ENCODE data around the gene MKS1. TPM values are rescaled to one million over a fixed set of nuclear protein-coding genes. Genes with fewer than 3 reads are reported as not detected.

The MKS1 gene
- polyA plus RNA-seq (ENCODE audit: insufficient read length in 4 of 4), result 10 to 100 TPM; 35.7 to 41.4 (median 39.8) TPM

DNA sequence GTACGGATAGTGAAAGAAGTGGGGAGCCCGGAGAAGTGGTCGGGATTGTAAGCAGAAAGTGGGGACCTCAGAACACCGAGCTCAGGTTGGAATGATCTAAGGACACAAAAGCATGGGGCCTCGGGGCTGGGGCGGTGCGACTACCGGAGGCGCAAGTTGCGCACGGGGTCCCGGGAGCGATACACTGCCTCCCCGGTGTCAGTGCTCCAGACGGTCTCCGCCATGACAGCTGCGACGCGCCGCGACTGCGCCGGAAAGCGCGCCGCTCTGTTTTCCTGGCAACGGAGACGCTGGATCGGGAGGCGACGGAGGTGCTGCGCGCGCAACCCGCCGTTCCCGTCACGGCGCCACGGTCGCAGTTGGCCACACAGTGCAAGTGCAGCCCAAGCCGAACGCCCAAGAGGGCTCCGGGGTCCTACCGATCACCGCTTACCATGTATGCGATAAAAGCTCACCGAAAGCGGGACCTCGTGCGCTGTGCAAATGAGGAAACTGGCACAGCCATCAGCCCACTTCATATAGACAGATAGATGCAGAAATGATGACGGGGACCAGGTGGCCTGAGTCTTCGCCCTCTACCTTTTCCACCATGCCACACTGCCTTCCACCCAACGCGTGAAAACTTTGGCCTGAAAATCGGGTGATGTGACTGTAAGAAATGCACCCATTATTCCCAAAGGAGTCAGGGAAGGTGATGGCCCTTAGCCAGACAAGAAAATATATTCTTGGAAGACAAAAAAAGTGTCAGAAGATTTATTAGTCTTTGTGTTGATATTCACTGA is at the start of gene MKS1:
TSS of gene MKS1 (minus strand) at position 249 of the 782 bp plus-strand sequence. CDS start at position 224, 25 bp downstream.
- peak; percentile 86 to 91 (median 89) for DNase-seq (ENCODE audit: low read depth in 4 of 4, low spot score in 3 of 4)

DNA sequence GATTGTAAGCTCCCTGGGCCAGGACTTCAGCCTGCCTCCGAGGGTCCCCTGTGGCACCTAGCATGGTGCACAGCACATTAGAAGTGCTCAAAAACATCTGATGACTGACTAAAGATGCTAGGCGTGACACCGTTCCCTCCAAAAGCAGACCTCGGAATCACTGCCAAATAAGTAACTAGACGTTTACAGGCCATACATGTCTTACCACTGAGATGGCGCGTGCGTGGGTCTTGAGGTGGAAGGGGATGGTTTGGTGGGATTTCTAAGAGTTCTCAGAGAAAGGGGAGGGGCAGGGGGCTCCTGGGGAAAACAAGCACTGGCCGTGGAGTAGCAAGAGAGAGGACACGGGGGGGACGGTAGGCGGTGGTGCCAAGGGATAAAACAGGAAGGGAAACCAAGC is 49.3 kb upstream of the MKS1 start:
- no peak for DNase-seq (ENCODE audit: low read depth in 4 of 4, low spot score in 3 of 4)

DNA sequence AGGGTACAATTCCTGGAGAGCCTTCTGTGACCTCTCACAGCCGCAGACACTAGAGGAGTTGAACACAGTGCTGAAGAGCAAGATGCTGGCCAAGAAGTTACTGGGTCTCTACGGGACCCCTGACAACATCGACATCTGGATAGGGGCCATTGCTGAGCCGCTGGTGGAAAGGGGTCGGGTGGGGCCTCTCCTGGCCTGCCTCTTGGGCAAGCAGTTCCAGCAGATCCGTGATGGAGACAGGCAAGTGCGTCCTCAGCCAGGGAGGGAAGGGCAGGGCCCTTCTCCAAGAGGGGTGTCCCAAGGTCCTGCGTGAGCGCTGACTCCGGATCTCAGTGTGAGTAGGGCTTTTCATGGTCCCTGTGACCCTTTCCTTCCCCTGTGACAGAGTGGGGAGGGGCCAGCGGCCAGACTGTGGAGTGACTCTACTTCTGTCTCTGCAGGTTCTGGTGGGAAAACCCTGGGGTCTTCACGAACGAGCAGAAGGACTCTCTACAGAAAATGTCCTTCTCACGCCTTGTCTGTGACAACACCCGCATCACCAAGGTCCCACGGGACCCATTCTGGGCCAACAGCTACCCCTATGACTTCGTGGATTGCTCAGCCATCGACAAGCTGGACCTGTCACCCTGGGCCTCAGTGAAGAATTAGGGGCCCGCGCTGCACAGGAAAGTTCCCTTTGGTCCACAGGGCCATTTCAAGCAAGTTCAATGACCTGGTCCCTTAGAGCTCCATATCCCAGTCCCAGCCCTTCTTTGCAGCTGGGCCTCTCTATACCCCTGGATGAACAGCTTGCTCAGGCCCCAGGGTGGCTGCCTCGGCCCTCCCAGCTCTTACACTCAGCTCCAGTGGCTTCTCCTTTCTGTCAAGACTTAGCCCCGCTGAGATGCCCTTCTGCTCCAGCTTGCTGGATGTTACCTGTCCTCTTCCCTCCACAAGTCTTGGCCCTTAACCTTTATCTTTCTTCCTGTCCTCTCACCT is 48.6 kb upstream of the MKS1 start:
- DNase-seq (ENCODE audit: low read depth in 4 of 4, low spot score in 3 of 4), result no peak

DNA sequence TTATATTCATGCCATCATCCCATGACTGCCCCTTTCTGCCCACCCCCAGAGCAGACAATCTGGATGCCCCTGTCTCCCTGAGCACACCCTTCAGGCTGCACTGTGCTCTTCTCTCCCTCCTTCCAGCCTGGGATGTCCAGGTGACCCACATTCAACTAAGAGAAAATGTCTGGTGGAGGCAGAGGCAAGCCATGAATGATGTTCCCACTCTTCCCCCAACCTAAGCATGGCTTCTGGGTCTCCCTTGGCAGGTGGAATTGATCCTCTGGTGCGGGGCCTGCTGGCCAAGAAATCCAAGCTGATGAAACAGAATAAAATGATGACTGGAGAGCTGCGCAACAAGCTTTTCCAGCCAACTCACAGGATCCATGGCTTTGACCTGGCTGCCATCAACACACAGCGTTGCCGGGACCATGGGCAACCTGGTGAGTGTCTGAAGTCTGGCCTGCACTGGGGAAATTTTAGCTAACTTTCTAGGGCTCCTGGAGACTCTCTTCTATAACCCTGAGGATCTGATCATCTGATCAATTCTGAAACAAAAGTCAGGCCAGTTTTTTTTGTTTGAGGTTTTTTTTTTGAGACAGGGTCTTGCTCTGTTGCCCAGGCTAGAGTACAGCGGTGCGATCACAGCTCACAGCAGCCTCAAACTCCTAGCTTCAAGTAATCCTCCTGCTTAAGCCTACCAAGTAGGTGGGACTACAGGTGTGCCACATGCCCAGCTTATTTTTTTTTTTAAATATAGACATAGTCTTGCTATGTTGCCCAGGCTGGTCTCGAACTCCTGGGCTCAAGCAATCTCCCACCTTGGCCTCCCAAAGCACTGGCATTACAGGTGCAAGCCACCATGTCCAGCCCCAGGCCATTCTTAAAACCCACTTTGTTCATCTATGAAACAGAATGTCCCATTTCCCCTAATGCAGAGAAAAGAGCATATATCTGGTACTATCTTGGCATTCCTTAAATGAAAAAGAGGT is 47.1 kb upstream of the MKS1 start:
- no peak for DNase-seq (ENCODE audit: low read depth in 4 of 4, low spot score in 3 of 4)

DNA sequence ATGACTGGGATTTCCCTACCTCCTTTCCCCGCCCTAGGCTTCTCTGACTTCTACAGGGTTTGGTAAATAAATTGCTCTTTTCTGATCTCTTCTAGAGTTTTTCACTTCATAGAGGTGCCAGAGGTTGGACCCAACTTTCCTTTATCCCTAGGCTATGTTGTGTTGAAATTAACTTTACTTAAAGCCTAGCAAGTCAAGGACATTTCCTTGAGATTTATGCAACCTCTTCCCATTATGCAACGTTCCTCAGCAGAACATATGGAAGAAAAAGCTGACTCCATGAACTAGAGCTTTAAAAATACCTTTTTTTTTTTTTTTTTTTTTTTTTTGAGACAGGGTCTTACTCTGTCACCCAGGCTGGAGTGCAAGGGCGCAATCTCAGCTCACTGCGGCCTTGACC is 46.2 kb upstream of the MKS1 start:
- DNase-seq (ENCODE audit: low read depth in 4 of 4, low spot score in 3 of 4), result no peak

DNA sequence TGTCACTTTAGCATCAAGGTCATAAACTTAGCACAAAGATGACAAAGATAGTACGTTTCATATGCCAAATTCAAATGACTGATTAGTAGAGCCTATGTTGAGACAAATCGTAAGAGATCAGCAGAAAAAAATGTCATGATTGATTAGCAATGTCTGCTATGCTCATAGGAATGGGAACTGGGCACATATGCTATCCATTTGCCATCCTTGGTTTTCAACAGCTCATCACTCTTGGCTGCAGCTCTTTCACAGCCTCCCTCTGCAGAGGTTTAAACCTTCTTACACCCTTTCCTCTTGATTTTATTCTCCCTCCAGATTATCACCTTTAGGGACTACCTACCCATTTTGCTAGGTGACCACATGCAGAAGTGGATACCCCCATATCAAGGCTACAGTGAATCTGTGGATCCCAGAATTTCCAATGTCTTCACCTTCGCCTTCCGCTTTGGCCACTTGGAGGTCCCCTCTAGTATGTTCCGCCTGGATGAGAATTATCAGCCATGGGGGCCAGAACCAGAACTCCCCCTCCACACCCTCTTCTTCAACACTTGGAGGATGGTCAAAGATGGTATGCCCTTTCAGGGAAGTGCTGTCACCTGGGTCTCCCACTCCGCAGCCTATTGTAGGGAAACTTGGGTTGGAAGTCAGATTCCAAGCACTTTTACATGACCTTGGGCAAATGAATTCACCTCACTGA is 45.5 kb upstream of the MKS1 start:
- DNase-seq (ENCODE audit: low read depth in 4 of 4, low spot score in 3 of 4), result no peak

DNA sequence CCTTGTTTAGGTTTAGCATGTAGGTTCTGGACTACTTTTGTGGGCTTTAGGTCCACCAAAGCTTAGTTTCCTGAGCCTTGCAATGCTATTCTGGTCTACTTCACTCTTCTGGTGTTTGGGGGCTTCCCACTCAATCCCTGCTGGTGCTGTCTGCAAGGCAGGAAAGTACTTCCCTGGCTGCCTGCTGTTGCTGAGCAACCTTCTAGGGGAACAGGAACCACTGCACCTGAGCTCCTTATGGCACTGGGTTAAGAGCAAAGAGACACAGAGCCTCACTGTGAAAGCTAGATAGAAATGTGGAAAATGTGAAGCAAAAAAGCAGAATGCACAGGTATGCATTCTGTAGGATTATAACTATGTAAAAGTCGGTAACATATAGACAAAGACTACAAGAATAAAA is 44.7 kb upstream of the MKS1 start:
- DNase-seq (ENCODE audit: low read depth in 4 of 4, low spot score in 3 of 4), result no peak

DNA sequence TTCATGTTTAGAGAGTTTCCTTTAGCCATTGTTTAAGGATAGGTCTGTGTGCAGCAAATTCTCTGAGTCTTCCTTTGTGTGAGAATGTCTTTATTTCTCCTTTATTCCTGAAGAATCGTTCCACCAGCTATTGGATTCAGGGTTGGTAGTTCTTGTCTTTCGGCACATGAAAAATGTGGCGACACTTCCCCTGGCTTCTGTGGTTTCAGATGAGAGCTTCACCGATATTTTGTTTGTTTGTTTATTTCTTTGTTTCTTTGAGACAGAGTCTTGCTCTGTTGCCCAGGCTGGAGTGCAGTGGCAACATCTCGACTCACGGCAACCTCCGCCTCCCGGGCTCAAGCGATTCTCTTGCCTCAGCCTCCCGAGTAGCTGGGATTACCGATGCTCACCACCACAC is 43.1 kb upstream of the MKS1 start:
- no peak for DNase-seq (ENCODE audit: low read depth in 4 of 4, low spot score in 3 of 4)

DNA sequence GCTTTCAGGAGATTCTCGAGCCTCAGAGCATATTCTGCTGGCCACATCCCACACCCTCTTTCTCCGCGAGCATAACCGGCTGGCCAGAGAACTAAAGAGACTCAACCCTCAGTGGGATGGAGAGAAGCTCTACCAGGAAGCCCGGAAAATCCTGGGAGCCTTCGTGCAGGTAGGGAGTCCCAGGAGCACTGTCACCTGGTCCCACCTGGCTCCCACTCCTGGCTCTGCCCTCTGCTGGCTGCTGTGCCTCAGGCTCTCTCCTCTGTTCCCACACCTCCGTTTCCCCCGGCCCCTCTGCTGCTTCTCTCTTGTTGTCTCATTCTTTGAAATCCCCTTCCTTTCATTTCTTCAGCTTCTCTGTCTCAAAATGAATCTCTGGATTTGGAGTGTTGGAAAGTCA is 35.7 kb upstream of the MKS1 start:
- DNase-seq (ENCODE audit: low read depth in 4 of 4, low spot score in 3 of 4), result no peak

DNA sequence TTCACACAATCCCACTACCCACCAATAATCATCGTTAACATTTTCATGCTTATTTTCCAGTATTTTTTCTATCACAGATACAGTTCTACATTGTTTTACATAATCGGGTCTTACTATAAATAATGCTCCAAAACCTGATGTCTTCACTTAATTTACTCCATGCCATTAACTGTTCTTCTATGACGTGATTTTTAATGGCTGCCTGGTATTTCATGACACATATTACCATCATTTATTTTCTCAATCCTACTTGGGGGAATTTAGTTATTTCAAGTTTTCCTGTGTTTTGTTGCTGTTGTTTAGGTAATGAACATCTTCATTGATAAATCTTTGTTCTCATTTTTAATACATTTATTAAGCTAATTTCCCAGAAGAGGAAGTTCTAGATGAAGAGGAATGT is 34.0 kb upstream of the MKS1 start:
- no peak for DNase-seq (ENCODE audit: low read depth in 4 of 4, low spot score in 3 of 4)

DNA sequence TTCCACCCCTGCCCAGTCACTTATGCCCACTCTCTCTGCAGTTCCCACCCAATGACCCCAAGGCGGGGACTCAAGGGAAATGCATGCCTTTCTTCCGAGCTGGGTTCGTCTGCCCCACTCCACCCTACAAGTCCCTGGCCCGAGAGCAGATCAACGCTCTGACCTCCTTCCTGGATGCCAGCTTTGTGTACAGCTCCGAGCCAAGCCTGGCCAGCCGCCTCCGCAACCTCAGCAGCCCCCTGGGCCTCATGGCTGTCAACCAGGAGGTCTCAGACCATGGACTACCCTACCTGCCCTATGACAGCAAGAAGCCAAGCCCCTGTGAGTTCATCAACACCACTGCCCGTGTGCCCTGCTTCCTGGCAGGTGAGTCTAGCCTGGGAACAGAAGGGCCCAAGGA is 33.1 kb upstream of the MKS1 start:
- no peak for DNase-seq (ENCODE audit: low read depth in 4 of 4, low spot score in 3 of 4)

DNA sequence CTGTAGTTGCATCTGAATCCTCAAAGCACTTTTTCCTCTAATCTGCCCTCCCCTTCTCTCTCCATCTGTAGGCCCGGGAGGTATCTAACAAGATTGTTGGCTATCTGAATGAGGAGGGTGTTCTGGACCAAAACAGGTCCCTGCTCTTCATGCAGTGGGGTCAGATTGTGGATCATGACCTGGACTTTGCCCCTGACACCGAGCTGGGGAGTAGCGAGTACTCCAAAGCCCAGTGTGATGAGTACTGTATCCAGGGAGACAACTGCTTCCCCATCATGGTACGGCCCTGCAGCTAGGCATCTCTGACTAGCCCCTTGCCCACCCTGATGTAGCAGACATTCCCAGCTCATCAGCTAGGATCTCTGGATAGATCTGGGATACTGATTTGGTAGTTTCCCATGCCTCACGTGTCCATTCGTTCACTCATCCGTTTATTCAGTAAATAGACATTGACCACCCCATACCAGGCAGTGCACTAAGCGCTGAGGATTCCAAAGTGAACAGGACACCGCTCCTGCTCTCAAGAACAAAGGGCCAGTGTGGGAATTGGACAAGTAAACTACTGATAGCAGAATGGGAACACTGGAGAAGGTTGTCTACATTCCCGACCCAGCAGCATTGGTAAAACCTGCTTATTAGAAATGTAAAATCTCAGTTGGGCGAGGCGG is 31.4 kb upstream of the MKS1 start:
- no peak for DNase-seq (ENCODE audit: low read depth in 4 of 4, low spot score in 3 of 4)

DNA sequence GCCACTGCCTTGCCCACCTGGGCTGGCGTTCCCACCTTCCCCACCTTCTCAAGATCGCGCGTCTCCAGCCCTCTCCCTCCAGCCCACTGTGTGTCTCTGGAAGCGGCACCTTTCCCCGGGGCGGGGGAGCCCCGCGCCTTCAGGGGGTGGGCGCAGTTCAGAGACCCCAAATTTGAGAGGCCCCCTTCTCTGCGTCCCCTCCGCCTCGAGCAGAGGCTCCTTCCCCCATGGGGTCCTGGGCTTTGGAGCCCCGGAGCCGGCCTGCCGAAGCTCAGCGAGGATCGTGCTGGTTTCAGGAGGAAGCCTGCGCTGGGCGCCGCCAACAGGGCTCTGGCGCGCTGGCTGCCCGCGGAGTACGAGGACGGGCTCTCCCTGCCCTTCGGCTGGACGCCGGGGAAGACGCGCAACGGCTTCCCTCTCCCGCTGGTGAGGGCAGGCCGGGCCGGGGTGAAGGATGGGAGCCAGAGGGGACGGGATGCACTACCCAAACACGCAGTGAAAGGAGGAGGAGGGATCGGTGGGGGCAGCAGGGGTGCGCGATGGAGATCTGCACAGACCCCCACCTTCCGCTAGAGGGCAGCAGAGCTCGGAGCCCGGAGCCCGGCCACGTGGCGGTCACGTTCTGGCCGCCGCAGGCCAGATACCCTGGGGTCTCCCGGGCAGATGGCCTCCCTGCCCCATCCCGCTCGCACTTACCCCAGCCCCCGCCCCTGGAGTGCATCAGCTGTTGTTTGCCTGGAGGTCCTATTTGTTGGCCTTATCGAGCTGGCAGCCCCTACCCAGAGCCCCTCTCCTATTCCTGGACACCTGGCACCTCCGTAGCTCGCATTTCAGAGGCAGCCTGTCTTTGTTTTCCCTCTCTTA is 30.4 kb upstream of the MKS1 start:
- DNase-seq (ENCODE audit: low read depth in 4 of 4, low spot score in 3 of 4), result peak; percentile 47 to 71 (median 54)

DNA sequence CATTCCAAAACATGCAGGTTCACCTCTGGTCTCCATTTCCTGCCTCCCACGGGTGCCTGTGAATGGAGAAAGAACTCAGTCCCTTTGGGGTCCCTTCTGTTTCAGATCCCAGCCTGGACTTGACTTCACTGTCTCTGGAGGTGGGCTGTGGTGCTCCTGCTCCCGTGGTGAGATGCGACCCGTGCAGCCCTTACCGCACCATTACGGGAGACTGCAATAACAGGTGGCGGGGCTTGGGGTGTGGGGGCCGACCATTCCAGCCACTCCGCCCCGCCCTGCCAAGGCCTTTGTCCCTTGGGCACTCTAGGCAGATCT is 29.9 kb upstream of the MKS1 start:
- no peak for DNase-seq (ENCODE audit: low read depth in 4 of 4, low spot score in 3 of 4)

DNA sequence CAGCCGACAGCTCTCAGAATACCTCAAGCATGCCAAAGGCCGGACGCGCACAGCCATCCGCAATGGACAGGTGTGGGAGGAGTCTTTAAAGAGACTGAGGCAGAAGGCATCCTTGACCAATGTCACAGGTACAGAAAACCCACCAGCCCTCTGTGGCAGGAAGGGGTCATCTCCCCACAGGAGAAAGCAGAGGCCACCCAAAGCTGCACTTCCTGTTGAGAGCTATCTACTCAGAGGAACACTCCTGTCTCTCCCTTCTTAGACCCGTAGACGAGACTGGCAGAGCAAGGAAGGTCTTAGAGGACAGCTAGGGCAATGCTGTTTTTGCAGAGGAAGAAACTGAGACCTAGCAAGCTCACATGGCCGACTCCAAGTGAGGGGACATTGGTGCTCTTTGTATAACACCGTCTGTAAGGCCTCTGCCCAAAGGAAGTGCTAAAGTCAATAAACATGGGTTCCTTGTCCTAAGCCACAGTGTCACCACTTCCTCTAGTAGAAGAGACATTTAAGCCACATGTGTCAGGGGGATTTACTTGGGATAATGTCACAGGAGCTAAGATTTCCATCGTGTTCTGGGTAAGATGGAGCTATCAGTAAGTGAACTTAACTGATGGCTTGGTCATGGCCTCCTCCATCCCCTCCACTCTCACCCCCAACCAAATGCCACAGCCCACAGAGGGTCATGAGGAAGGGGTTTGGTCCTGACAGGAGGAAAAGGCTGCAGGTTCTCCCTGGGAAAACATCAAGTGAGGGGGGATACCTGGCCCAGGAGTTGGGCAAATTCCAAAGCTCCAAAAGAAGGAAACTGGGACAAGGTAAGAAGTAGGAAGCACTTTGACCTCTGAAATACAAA is 28.7 kb upstream of the MKS1 start:
- DNase-seq (ENCODE audit: low read depth in 4 of 4, low spot score in 3 of 4), result no peak

DNA sequence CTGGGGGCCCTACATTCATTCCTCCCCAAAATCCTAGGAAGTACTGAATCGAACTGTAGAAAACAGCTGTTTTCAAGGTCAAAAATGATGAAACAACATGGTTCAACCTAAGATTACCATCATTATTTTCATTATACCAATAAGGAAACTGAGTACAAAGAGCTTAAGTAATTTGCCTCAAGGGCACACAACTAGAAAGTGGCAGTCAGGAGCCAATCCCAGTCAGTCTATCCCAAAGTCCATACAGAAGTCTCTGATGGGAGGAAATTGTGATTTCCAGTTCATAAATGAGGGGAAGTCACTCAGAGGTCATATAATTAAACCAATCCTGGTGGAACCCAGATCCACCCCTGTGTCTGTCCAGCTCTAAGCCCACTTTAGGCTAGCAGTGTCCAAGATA is 27.7 kb upstream of the MKS1 start:
- no peak for DNase-seq (ENCODE audit: low read depth in 4 of 4, low spot score in 3 of 4)

DNA sequence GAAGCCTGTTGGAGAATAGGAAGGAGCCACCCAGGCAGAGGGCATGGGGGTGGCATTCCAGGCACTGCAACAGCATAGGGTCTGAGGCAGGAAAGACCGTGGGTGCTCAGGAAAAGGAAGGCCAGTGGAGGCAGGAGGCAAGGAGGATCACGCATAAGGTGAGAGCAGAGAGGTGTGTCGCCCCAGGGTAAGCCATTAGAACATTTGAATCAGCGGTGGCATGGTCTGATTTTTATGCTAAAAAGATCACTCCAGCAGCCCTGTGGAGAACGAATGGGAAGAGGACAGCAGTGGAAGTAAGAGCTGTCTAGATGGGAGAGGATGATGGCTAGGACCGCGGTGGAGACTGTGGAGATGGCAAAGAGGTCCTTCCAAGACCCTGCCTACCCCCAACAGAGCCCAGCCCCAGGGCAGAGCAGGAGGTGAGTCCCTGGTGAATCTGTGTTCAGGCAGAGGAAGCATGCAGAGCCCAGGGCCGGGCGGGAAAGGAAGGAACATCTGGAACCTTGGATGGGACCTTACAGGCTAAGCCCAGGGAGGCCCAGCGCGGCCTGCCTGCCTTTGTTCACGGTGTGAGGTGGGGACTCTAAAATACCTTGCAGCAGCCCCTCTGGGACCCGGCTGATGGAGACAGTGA is 27.2 kb upstream of the MKS1 start:
- no peak for DNase-seq (ENCODE audit: low read depth in 4 of 4, low spot score in 3 of 4)

Data from right renal pelvis (tissue), 4 donors.